IMR-90 (cell line): ENCODE results near the gene SS18L1. TPM values are rescaled to one million over a fixed set of nuclear protein-coding genes. Genes with fewer than 3 reads are reported as not detected.

Source experiments
- ATAC-seq: fragments of 200-7000 bp; cut with Tn5 transposase; 2 replicates; pipeline ENCODE4 v1.9.1; 2020; ENCODE audit warnings: low read depth, mild to moderate bottlenecking, moderate library complexity
- BruUV-seq: library from RNA; stranded (reverse); fragments of 400-500 nt; replicated peaks from 2 replicates; lab custom pipeline; 2021; lab: Mats Ljungman, UMichigan
- CTCF ChIA-PET: fragments of 300-600 bp; formaldehyde crosslinking; extraction: SDS; loops from one replicate; lab custom pipeline; 2021; ENCODE audit warnings: antibody characterized with exemption; lab: Yijun Ruan, JAX
- POLR2A ChIA-PET: fragments of 300-600 bp; sonication (Branson Sonifier 250); formaldehyde crosslinking; loops from one replicate; lab custom pipeline; 2022; ENCODE audit warnings: antibody characterized with exemption; ENCODE audit not compliant: unreplicated experiment; lab: Charles Lee
- DNase-seq: peaks from one replicate; pipeline ENCODE4 v3.0.0; 2013
- H2AFZ ChIP-seq: replicated peaks from 2 replicates; pipeline ENCODE3; 2013; ENCODE audit warnings: low read length, mild to moderate bottlenecking; ENCODE audit not compliant: poor library complexity
- H2AK5ac ChIP-seq: 2 replicates; pipeline ENCODE4 v1.6.1; 2013; ENCODE audit warnings: low read depth, low read length, inconsistent platforms
- H2AK9ac ChIP-seq: replicated peaks from 2 replicates; pipeline ENCODE3; 2013; ENCODE audit warnings: mild to moderate bottlenecking, low read depth, low read length, moderate library complexity; ENCODE audit not compliant: poor library complexity
- H2BK120ac ChIP-seq: 2 replicates; pipeline ENCODE4 v1.6.1; 2013; ENCODE audit warnings: low read depth, low read length, inconsistent platforms
- H2BK15ac ChIP-seq: 3 replicates; pipeline ENCODE4 v1.6.1; 2013; ENCODE audit warnings: low read depth, low read length, inconsistent platforms
- H2BK20ac ChIP-seq: 2 replicates; pipeline ENCODE4 v1.6.1; 2013; ENCODE audit warnings: low read depth, mild to moderate bottlenecking, inconsistent platforms, low read length, moderate library complexity
- H2BK5ac ChIP-seq: 2 replicates; pipeline ENCODE4 v1.6.1; 2013; ENCODE audit warnings: mild to moderate bottlenecking, low read depth, low read length, inconsistent platforms; ENCODE audit not compliant: poor library complexity, severe bottlenecking
- H3K14ac ChIP-seq: replicated peaks from 2 replicates; pipeline ENCODE4 v1.6.1; 2013; ENCODE audit warnings: low read depth, low read length, inconsistent platforms
- H3K18ac ChIP-seq: 2 replicates; pipeline ENCODE4 v1.6.1; 2013; ENCODE audit warnings: low read depth, low read length, control low read depth
- H3K23ac ChIP-seq: 2 replicates; pipeline ENCODE4 v1.6.1; 2013; ENCODE audit warnings: low read depth, low read length, inconsistent platforms
- H3K27ac ChIP-seq: 2 replicates; pipeline ENCODE4 v1.5.1; 2013; ENCODE audit warnings: mild to moderate bottlenecking, control low read depth, low read length; ENCODE audit not compliant: insufficient read depth
- H3K27me3 ChIP-seq: 2 replicates; pipeline ENCODE4 v1.6.1; 2013; ENCODE audit warnings: low read length; ENCODE audit not compliant: control insufficient read depth, insufficient read depth
- H3K36me3 ChIP-seq: 2 replicates; pipeline ENCODE4 v1.6.1; 2013; ENCODE audit warnings: low read length, mixed read lengths; ENCODE audit not compliant: control insufficient read depth, insufficient read depth
- H3K4ac ChIP-seq: 2 replicates; pipeline ENCODE4 v1.6.1; 2013; ENCODE audit warnings: low read depth, low read length, inconsistent platforms
- H3K4me1 ChIP-seq: 2 replicates; pipeline ENCODE4 v1.6.1; 2013; ENCODE audit warnings: low read length, mixed read lengths; ENCODE audit not compliant: control insufficient read depth, insufficient read depth
- H3K4me2 ChIP-seq: 2 replicates; pipeline ENCODE4 v1.6.1; 2013; ENCODE audit warnings: low read depth, mild to moderate bottlenecking, control low read depth, low read length, moderate library complexity
- H3K4me3 ChIP-seq: 2 replicates; pipeline ENCODE4 v1.5.1; 2013; ENCODE audit warnings: low read depth, mild to moderate bottlenecking, control low read depth, low read length, moderate library complexity; ENCODE audit not compliant: insufficient read depth
- H3K56ac ChIP-seq: 2 replicates; pipeline ENCODE4 v1.6.1; 2013; ENCODE audit warnings: low read length, inconsistent platforms; ENCODE audit not compliant: insufficient read depth; ENCODE audit errors: extremely low read depth
- H3K79me1 ChIP-seq, 2 experiments: 2 replicates each; pipeline ENCODE4 v1.6.1; 2013; ENCODE audit warnings: low read length in 2 of 2, inconsistent platforms in 1 of 2, low read depth in 1 of 2
- H3K9ac ChIP-seq: 2 replicates; pipeline ENCODE4 v1.6.1; 2013; ENCODE audit warnings: low read depth, low read length, control low read depth
- H3K9me1 ChIP-seq: 2 replicates; pipeline ENCODE4 v1.6.1; 2013; ENCODE audit warnings: low read length, inconsistent platforms; ENCODE audit not compliant: insufficient read depth
- H3K9me3 ChIP-seq: 2 replicates; pipeline ENCODE4 v1.6.1; 2013; ENCODE audit warnings: low read length; ENCODE audit not compliant: control insufficient read depth, insufficient read depth
- H4K20me1 ChIP-seq: 2 replicates; pipeline ENCODE4 v1.6.1; 2013; ENCODE audit warnings: low read length, inconsistent platforms; ENCODE audit not compliant: insufficient read depth
- H4K5ac ChIP-seq: 2 replicates; pipeline ENCODE4 v1.6.1; 2013; ENCODE audit warnings: mild to moderate bottlenecking, low read depth, low read length, control low read depth
- H4K8ac ChIP-seq, 2 experiments: 2 replicates each; pipeline ENCODE4 v1.6.1; 2013; ENCODE audit warnings: low read depth in 2 of 2, low read length in 2 of 2, control low read depth in 1 of 2, inconsistent platforms in 1 of 2
- H4K91ac ChIP-seq: 2 replicates; pipeline ENCODE4 v1.6.1; 2013; ENCODE audit warnings: low read depth, low read length, inconsistent platforms; ENCODE audit not compliant: insufficient read depth
- CEBPB ChIP-seq: IDR thresholded peaks from 2 replicates; pipeline ENCODE4 v1.6.1; 2012; ENCODE audit warnings: low read depth, low read length, improper control_type of control experiment
- CHD1 ChIP-seq: IDR thresholded peaks from 2 replicates; pipeline ENCODE4 v1.6.1; 2012; ENCODE audit warnings: low read depth, low read length, improper control_type of control experiment
- RFX5 ChIP-seq: IDR thresholded peaks from 2 replicates; pipeline ENCODE4 v1.8.0; 2012; ENCODE audit warnings: low read depth, mild to moderate bottlenecking, low read length, moderate library complexity
- USF2 ChIP-seq: fragments of 150-350 bp; IDR thresholded peaks from 2 replicates; pipeline ENCODE4 v1.6.1; 2017; ENCODE audit warnings: mild to moderate bottlenecking, antibody characterized with exemption, low read length, low read depth
- WGBS, 2 experiments: methylation state at CpG; one replicate each; pipeline versions ENCODE4 v1.1.5 to v1.1.7; 2013; ENCODE audit warnings: missing lambda C conversion rate in 2 of 2; ENCODE audit not compliant: insufficient read length in 1 of 2; ENCODE audit errors: extremely low coverage in 2 of 2; 5-methylcytosine and 5-hydroxymethylcytosine counted together
- dilution Hi-C: fragments of 300-500 bp; cut with HindIII; formaldehyde crosslinking; loops from one replicate; pipeline ENCODE4 v1.14.3; 2018; ENCODE audit warnings: low sequenced_read_pairs; ENCODE audit not compliant: unreplicated experiment
- in situ Hi-C: fragments of 300-500 bp; cut with MboI; formaldehyde crosslinking; loops from 3 replicates; pipeline ENCODE4 v1.14.3; 2019; ENCODE audit warnings: low sequenced_read_pairs, inconsistent platforms, mixed read lengths
- intact Hi-C: fragments of 100-400 bp; cut with micrococcal nuclease; formaldehyde crosslinking; loops from 2 replicates; pipeline ENCODE4 v1.10.0; 2022
- polyA plus RNA-seq, 3 experiments: library from polyadenylated mRNA; depleted of rRNA; stranded (reverse); fragments of >200 nt; gene quantifications; 2 replicates each; pipeline ENCODE4 v1.2.3, GENCODE V29; 2012; ENCODE audit warnings: low replicate concordance in 1 of 3
- total RNA-seq: library from RNA; depleted of rRNA; stranded (reverse); fragments of >200 nt; gene quantifications from 2 replicates; pipeline ENCODE4 v1.2.3, GENCODE V29; 2012

Gene SS18L1
- total and polyA plus RNA-seq, 2 of the 4 experiments (the other 2 are of a cell fraction): 8.1 to 12.2 TPM

- DNase-seq (no peak), ATAC-seq (no peak)
- Histone ChIP-seq H3K27ac (no peak overlapping the region), H4K91ac (no peak overlapping the region), H3K79me1 (peaks cover 5 to 6% of the 10 kb centered on the region in 2 experiments), H2BK5ac (no peak overlapping the region), H2BK20ac (no peak overlapping the region), H3K9me1 (0 out of 2 replicates have a peak, but pooled peaks cover 2% of the 10 kb centered on the region), H3K27me3 (no peaks in the 10 kb centered on the region), H3K36me3 (peaks cover 27% of the 10 kb centered on the region), H3K14ac (no peak overlapping the region), H2AK9ac (no peak overlapping the region), H4K20me1 (no peaks in the 10 kb centered on the region), H2AFZ (no peak overlapping the region), H3K56ac (no peak overlapping the region), H2AK5ac (no peak overlapping the region), H4K5ac (no peak overlapping the region), H4K8ac (no peak overlapping the region), H3K18ac (no peak overlapping the region), H2BK120ac (no peak overlapping the region), H3K4me2 (no peak overlapping the region), H2BK15ac (no peak overlapping the region), H3K9me3 (no peaks in the 10 kb centered on the region), H3K4ac (no peak overlapping the region), H3K4me3 (no peak overlapping the region), H3K9ac (no peak overlapping the region), H3K23ac (no peak overlapping the region), H3K4me1 (peaks cover 1% of the 10 kb centered on the region; the same call in 1 of the 2 replicates)
- BruUV-seq: no TSS peak
- WGBS, 2 experiments: 95% methylated on average over 10 of the region's 19 CpGs; no CpG with 5 or more reads in 1 of the 2 experiments
- in situ Hi-C loops: no loop called here
- intact Hi-C loops: no loop called here
- POLR2A ChIA-PET: no interaction called here
- CTCF ChIA-PET: no interaction called here
- no peak for TF ChIP-seq RFX5
- no peak for TF ChIP-seq CEBPB
- no peak for TF ChIP-seq CHD1
- no peak for TF ChIP-seq USF2
- dilution Hi-C loops: no loop called here
Observed at GRCh38 chr20:62178316-62179161, 35.0 kb downstream of the SS18L1 start.
